Posterior vena cava (tissue), 2 donors: ENCODE data around the gene GOLGA1. TPM values are rescaled to one million over a fixed set of nuclear protein-coding genes. Genes with fewer than 3 reads are reported as not detected.
A peak's percentile ranks its signal among the peaks of the same experiment; 100 is the strongest.
"Not testable (repeated sequence)": the region's sequence is repeated elsewhere in the genome, so short reads cannot be mapped to it uniquely, and the experiment has no call there.

Source experiments
- DNase-seq: peaks from one replicate; pipeline ENCODE4 v3.0.0-alpha.2; 2020; ENCODE audit warnings: low spot score
- intact Hi-C, 2 donors: fragments of 100-400 bp; cut with DNase I; formaldehyde crosslinking; loops; one replicate each; pipeline versions ENCODE4 v1.14.1 to v1.14.2; 2022 to 2023
- total RNA-seq, 2 donors: library from RNA; stranded (reverse); fragmentation: NEBNext Ultra II Directional; extraction: Animal tissue kit (Norgen Biotek cat#: 25700); gene quantifications; one replicate each; pipeline ENCODE4 v1.2.1, GENCODE V29; 2021
- donor health status: DM: yes; HTN: yes; CAD: no.
- donor health status: DM: yes; HTN: yes; CAD: no.

Gene GOLGA1
- total RNA-seq, 2 donors from 2014 or later: 21.0 to 21.5 TPM

DNA sequence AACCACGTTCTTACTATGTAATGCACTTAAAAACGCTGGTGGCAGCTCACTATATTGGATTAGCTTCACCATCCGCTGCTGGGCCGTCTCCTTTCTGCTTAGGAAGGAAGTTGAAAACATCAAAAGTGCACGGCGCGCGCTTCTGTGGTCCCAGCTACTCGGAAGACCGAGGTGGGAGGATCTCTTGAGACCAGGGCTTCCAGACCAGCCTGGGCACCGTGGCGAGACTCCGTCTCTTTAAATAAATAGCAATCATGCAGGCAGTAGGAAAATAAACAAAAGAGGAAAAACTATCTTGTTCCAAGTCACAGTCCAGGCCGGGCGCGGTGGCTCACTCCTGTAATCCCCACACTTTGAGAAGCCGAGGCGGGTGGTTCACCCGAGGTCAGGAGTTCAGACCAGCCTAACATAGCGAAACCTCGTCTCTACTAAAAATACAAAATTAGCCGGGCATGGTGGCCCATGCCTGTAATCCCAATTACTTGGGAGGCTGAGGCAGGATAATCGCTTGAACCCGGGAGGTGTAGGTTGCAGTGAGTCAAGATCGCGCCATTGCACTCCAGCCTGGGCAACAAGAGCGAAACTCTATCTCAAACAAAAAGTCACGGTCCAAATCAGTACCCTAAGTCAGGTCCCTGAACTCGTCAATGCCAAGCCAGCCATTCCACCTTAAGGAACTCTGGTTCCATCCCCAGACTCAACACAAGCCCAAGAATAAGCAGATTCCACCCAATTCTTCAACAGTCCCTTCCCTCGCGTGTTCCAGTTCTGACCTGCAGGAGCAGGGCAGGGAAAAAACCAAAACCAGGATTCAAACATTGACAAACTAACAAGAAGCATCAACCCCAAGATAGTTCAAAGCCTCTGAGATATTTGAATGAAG is 1.0 kb upstream of the GOLGA1 start:
- peak; percentile 91 for DNase-seq
- intact Hi-C loops: loop anchor here in 1 of 2 donors (10.0 kb wide), 1 partner anchor 203 kb away; the partner anchor contains the start of gene SCAI

- intact Hi-C loops: loop anchor here in 1 of 2 donors (10.0 kb wide), 1 partner anchor 204 kb away; the partner anchor contains the start of gene SCAI
- peak; percentile 81 for DNase-seq
Observed at GRCh38 chr9:124940521-124940893, 376 bp downstream of the GOLGA1 start.

DNA sequence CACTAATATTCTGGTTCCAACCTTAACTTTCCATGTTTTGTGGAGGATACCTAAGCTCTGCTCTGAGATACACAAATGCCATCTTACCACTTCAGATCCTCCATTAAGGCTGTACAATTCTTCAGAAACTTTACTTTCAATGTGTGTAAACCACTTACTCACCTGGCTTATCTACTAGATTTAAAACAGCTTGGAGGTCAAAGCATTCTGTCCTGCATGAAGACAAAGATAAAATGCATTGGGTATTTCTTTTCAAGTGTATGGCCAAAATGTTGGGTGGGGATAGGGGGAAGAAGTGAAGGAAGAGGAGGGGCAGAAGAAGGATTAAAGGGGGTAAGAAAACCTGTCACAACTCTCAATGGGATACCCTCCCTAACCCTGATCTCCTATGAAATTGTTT is 939 bp downstream of the GOLGA1 start:
- intact Hi-C loops: loop anchor here in 1 of 2 donors (10.0 kb wide), 1 partner anchor 205 kb away; the partner anchor contains the start of gene SCAI
- no peak for DNase-seq

DNA sequence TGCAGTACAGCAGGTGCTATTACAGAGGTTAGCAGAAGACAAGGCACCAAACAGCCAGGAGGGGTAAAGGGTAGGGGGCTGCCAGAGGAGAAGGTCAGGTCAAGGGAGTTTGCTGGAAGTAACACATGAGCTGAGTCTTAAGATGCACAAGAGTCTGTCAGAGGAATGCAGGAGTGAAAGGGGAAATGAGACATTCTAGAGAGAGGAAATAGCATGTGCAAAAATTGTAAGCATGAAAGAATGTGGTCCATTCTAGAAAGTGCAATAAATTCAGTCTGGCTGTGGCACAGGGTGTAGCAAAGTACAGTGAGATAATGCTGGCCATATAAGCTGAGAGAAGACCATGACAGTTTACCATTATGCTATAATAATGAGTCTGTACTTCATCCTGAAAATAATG is 6.6 kb downstream of the GOLGA1 start:
- intact Hi-C loops: no loop called here
- DNase-seq: no peak

DNA sequence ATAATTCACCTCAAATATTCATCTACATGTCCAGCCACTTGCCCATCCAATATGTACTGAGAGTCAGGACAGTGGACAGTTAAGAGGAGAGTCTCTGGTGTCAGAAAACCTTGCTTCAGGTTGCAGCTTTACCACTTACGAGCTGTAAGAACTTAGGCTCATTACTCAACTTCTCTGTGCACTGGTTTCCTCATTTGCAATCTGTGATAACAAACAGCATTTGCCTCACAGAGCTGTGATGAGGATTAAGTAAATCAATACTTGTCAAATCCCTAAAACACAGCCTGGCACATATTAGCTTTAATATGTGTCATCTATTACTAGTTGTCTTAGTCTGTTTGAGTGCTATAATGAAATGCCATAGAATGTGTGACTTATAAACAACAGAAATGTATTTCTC is 8.6 kb downstream of the GOLGA1 start:
- intact Hi-C loops: no loop called here
- no peak for DNase-seq

DNA sequence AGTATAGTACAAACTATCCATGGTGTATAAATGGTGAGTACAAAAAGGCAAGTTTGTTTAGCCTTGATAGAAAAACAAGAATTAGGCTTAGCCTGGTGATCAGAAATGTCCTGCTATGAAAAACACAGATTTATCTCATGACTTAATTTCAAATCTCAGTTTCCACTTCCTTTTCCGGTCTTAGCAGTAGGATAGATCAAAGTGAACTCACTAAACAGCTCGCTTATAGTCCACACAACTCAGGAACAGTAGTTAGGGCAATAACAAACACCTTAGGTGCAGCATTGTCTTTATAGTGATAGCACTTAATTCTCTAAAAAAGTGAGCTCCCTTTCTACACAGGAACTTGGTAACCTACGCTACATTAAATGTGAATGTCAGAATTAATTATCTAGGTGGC is 11.4 kb downstream of the GOLGA1 start:
- intact Hi-C loops: no loop called here
- no peak for DNase-seq

DNA sequence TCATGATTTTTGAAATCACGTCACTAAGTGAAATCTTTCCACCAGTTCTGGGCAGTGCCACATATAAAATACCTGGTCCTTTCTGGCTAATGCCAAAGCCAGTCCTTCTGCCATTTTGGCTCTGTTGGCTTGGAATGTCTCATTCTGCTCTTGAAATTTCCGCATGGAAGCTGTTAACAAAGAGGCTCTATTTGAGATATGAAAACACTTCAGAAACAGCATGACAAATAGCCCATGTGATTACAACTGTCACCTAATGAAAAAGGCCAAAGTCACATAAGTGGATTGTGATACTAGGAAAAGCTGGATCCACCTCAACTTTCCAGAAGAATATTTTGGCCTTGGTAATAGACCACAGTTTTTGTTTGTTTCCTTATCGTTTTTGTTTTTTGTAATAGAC is 12.8 kb downstream of the GOLGA1 start:
- no peak for DNase-seq
- intact Hi-C loops: no loop called here

- DNase-seq, intact Hi-C loops: not testable (repeated sequence)
Observed at GRCh38 chr9:124920394-124920793, 20.5 kb downstream of the GOLGA1 start.

DNA sequence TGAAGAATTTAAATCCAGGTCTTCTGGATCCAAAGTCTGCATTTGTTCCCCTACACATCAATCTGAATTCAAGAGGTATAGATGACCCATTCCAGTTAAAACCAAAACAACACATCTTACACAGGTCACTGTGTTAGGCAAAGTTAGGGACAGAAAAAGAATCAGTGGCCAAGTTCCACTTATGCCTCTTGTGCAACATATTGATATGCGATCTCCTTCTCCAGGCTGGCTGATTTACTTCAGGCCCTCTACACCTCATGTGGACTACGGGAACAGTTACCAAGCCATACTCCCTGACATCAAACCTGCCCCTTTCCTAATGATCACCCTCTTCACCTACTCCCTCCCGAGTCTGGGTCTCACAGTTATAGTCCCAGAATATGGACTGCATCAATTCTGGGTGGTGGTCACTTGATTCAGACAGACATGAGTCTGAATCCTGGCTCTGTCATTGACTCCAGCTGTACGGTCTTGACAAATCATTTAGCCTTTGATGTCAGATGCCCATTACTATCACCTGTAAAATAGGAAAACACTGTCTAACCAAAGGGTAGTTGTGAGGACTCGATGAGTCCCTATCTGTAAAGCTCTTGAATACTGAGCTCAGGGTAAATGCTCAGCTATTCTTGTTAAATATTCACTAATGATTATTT is 26.0 kb downstream of the GOLGA1 start:
- intact Hi-C loops: no loop called here
- no peak for DNase-seq

GRCh38 chr9:124913378-124913777 is 27.5 kb downstream of the GOLGA1 start:
- no peak for DNase-seq
- intact Hi-C loops: no loop called here

GRCh38 chr9:124911766-124912165 is 29.1 kb downstream of the GOLGA1 start:
- intact Hi-C loops: no loop called here
- DNase-seq: no peak

GRCh38 chr9:124908098-124908497 is 32.8 kb downstream of the GOLGA1 start:
- intact Hi-C loops: no loop called here

GRCh38 chr9:124906966-124907365 is 33.9 kb downstream of the GOLGA1 start:
- no peak for DNase-seq
- intact Hi-C loops: no loop called here

More at GRCh38 chr9:124908098-124908497, 32.8 kb downstream of the GOLGA1 start:
- no peak for DNase-seq

- intact Hi-C loops: no loop called here
- no peak for DNase-seq
Observed at GRCh38 chr9:124899845-124900244, 41.0 kb downstream of the GOLGA1 start.

DNA sequence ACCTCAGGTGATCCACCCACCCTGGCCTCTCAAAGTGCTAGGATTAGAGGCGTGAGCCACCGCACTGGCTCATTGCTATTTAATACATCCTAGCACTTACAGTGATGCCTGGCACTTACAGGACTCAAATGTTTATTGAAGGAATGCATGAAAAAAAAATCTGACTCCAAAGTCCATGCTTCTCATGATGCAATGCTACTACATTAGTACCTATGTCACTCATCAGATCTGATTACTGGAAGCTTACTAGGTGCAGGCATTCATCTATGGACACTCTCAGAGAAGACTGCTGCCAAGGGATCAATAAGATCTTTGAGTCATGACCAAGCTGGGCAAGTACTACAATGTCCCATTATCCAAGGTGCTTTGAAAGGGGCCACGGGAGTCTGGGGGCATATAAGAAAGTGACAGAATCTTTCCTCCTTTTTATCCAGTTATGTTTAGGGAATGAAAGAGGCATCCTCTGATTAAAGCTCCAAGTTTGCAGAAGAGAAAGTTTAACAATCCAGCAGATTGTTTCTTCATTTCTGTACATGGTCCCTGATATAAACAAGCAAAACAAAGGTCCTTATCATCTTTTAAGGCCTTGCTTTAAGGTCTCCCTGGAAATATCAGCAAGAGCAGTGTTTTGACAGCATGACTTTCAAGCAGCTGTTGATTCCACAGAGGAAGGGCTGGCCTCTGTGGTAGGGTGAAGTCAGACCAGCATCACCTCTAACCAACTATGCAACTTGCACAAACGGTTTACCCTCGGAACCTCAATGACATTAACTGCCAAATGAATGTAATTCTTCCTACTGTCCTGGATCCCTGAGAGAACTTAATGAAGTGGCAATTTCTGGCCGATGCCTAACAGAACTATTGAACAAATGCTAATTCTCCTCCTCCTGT is 43.1 kb downstream of the GOLGA1 start:
- DNase-seq: no peak
- intact Hi-C loops: no loop called here

- peak; percentile 6 for DNase-seq
- intact Hi-C loops: no loop called here
Observed at GRCh38 chr9:124894741-124895170, 46.1 kb downstream of the GOLGA1 start.

GRCh38 chr9:124894035-124894740 is 46.7 kb downstream of the GOLGA1 start:
- peak; percentile 18 for DNase-seq
- intact Hi-C loops: no loop called here

GRCh38 chr9:124890179-124890578 is 50.7 kb downstream of the GOLGA1 start:
- DNase-seq: peak; percentile 55
- intact Hi-C loops: no loop called here

DNA sequence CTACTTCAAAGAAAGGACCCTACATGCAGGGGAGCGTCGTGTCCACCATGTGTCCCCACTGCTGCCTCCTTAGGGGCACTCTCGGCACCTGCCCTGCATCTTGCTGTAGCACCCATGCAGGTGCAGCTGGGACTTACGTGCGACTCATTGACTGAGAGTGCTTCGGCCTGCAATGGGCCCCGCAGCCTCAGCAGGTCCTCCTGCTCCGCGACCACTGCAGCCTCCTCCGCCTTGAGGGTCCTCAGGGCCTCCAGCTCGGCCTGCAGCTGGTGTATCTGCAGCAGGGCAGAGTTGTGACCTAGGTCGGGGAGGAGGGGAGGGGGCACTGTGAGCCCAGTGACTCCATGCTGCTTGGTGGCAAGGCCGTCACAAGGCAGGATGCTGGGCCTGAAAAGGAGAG is 51.9 kb downstream of the GOLGA1 start:
- intact Hi-C loops: no loop called here
- DNase-seq: peak; percentile 68
